ENCODE measurements around the gene WRAP73. TPM values are rescaled to one million over a fixed set of nuclear protein-coding genes. Genes with fewer than 3 reads are reported as not detected.

Gene WRAP73
- polyA plus RNA-seq, 3 donors = 26.1 to 64.9 (median 33.2) TPM

DNA sequence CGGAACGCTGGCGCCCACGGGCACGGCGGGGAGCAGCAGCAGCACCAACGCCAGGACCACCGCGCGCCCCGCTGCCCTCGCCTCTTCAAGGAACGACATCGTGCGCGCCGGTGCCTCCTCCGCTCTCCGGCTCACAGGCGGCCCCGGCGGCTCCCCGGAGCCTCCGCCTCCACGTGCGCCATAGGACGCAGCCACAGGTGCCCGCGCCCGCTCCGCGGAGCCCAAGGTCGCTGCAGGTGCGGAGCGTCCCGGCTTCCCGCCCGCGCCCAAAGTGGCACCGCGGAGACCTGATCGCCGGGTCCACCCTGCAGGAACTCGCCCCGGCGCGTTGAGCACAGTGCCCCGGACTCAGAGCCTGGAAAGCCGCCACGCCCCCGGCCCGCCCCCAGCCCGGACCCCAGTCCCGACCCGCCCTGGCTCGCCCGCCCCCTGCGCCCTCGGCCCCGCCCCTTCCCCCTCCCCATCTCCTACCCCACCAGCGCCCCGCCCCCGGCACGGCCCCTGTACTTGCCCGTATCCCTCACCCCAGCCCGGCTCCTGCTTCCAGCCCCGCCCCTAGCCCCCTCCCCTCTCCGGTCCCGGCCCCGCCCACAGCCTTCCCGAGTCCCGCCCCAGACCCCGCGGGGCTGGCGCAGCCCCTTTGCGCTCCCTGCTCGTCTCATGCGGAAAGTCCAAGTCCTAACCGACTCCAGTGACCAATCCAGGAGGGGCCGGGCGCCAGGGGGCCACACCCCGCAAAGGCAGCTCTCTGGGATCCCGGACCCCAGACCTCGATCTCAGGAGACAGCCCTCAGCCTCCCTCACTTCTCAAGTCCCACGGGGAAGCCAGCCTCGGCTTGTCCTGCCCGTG, 38.5 kb downstream of the WRAP73 start, which contains the start of gene MEGF6:
MEGF6 (minus strand) TSS at position 339 of the 850 bp plus-strand sequence; CDS start at position 99, 240 bp downstream.
- no peaks in the 10 kb centered on the region for H3K79me2 ChIP-seq (ENCODE audit: insufficient read depth, low read length)
- no peak within 1 kb of the TSS for H3K27ac ChIP-seq (ENCODE audit: low read depth in 1 of 2, low read length in 2 of 2)
- under 1% methylated on average over 62 of the region's 87 CpGs for WGBS (ENCODE audit: insufficient coverage)
- no peaks in the 10 kb centered on the region for H3K9me3 ChIP-seq (replicated peaks in 1 of 2; ENCODE audit: control insufficient read depth in 1 of 2, insufficient read depth in 1 of 2, low read length in 2 of 2)
- H4K20me1 ChIP-seq (ENCODE audit: insufficient read depth, low read length) = no peaks in the 10 kb centered on the region
- peaks cover 0 to 19% of the 10 kb centered on the region in 2 donors for H3K27me3 ChIP-seq (ENCODE audit: control insufficient read depth in 2 of 2, insufficient read depth in 2 of 2, low read length in 2 of 2)
- H3K4me1 ChIP-seq (ENCODE audit: control insufficient read depth in 1 of 2, insufficient read depth in 2 of 2, low read length in 2 of 2) = peaks cover 24 to 33% of the 10 kb centered on the region in 2 donors
- intact Hi-C loops (cut with micrococcal nuclease) = no loop called here
- Mint-ChIP-seq H3K9me3 (peaks cover 0 to 1% (median 0%) of the 10 kb centered on the region in 7 donors), H3K4me3 (peak within 1 kb of the TSS; percentile 86 to 91), H3K27ac (peak within 1 kb of the TSS in 4 of 7 donors; percentile 30 to 68 (median 56)), H3K27me3 (ENCODE audit: low read depth in 3 of 3) (peaks cover 17 to 34% (median 26%) of the 10 kb centered on the region in 3 donors), H3K36me3 (no peaks in the 10 kb centered on the region), H3K4me1 (peaks cover 28% of the 10 kb centered on the region)
- H3K4me3 ChIP-seq (replicated peaks in 1 of 3; ENCODE audit: low read depth in 2 of 3, low read length in 3 of 3) = peak within 1 kb of the TSS in 2 of 3 experiments; percentile 26 to 73
- TF ChIP-seq, protein P1, sequence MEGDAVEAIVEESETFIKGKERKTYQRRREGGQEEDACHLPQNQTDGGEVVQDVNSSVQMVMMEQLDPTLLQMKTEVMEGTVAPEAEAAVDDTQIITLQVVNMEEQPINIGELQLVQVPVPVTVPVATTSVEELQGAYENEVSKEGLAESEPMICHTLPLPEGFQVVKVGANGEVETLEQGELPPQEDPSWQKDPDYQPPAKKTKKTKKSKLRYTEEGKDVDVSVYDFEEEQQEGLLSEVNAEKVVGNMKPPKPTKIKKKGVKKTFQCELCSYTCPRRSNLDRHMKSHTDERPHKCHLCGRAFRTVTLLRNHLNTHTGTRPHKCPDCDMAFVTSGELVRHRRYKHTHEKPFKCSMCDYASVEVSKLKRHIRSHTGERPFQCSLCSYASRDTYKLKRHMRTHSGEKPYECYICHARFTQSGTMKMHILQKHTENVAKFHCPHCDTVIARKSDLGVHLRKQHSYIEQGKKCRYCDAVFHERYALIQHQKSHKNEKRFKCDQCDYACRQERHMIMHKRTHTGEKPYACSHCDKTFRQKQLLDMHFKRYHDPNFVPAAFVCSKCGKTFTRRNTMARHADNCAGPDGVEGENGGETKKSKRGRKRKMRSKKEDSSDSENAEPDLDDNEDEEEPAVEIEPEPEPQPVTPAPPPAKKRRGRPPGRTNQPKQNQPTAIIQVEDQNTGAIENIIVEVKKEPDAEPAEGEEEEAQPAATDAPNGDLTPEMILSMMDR (IDR thresholded peaks at IDR 0.05) = no peak
- peak within 1 kb of the TSS; percentile 49 for H3K9ac ChIP-seq (ENCODE audit: insufficient read depth, low read length, poor library complexity, severe bottlenecking)
- peak within 1 kb of the TSS; percentile 67 for H2AFZ ChIP-seq (ENCODE audit: insufficient read depth, low read depth, low read length, poor library complexity, severe bottlenecking)
- H3K4me2 ChIP-seq (replicated peaks; ENCODE audit: extremely low read depth, low read length, poor library complexity, severe bottlenecking) = peak within 1 kb of the TSS; percentile 81
- no peak for DNase-seq
- no peaks in the 10 kb centered on the region for H3K36me3 ChIP-seq (replicated peaks in 1 of 2; ENCODE audit: control insufficient read depth in 1 of 2, insufficient read depth in 2 of 2, low read length in 2 of 2)

DNA sequence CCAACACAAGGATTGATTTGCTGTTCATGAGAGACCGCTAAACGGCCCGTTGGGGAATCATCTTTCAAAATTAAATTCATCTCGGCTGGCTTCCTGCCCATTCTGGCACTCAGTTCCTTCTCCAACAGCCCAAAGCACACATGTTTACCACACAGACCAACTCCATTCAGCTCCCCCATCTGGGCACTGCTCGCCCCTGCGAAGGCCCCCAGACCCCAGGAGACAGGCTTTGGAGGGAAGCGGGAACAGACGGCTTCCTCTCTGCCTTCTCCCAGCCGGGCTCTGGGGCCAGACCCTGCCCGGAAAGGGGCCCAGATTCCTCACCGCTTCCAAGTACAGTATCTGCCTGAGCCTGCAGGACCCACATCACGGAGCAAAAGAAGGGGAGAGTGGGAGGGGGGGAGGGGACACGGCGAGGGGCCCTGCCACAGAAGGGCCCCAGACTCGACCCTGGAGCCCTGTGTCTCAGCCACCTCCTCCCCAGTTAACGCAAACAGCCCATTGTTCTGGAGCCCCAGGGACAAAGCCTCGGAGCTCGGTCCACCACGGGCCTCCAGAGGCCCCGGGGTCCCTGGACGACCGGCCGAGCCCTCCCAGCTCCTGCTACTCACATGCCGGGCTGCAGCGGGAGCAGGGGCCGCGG, 39.3 kb downstream of the WRAP73 start:
- Histone ChIP-seq H4K20me1 (ENCODE audit: insufficient read depth, low read length) (no peaks in the 10 kb centered on the region), H3K9me3 (replicated peaks in 1 of 2; ENCODE audit: control insufficient read depth in 1 of 2, insufficient read depth in 1 of 2, low read length in 2 of 2) (no peaks in the 10 kb centered on the region), H3K4me3 (replicated peaks in 1 of 3; ENCODE audit: low read depth in 2 of 3, low read length in 3 of 3) (peak overlapping the region in 2 of 3 experiments; percentile 26 to 73), H3K36me3 (replicated peaks in 1 of 2; ENCODE audit: control insufficient read depth in 1 of 2, insufficient read depth in 2 of 2, low read length in 2 of 2) (no peaks in the 10 kb centered on the region), H2AFZ (ENCODE audit: insufficient read depth, low read depth, low read length, poor library complexity, severe bottlenecking) (peak overlapping the region; percentile 67), H3K9ac (ENCODE audit: insufficient read depth, low read length, poor library complexity, severe bottlenecking) (peak overlapping the region; percentile 49), H3K27ac (ENCODE audit: low read depth in 1 of 2, low read length in 2 of 2) (no peak overlapping the region), H3K27me3 (ENCODE audit: control insufficient read depth in 2 of 2, insufficient read depth in 2 of 2, low read length in 2 of 2) (peaks cover 0 to 19% of the 10 kb centered on the region in 2 donors), H3K79me2 (ENCODE audit: insufficient read depth, low read length) (no peaks in the 10 kb centered on the region), H3K4me1 (ENCODE audit: control insufficient read depth in 1 of 2, insufficient read depth in 2 of 2, low read length in 2 of 2) (peaks cover 24 to 33% of the 10 kb centered on the region in 2 donors), H3K4me2 (replicated peaks; ENCODE audit: extremely low read depth, low read length, poor library complexity, severe bottlenecking) (peak overlapping the region; percentile 81)
- 0% methylated on average over 18 of the region's 27 CpGs for whole genome bisulfite sequencing (ENCODE audit: insufficient coverage)
- Mint-ChIP-seq H3K9me3 (peaks cover 0 to 1% (median 0%) of the 10 kb centered on the region in 7 donors), H3K36me3 (no peaks in the 10 kb centered on the region), H3K27ac (peak overlapping the region in 1 of 7 donors; percentile 63), H3K4me1 (peaks cover 28% of the 10 kb centered on the region), H3K27me3 (ENCODE audit: low read depth in 3 of 3) (peaks cover 17 to 34% (median 24%) of the 10 kb centered on the region in 3 donors), H3K4me3 (peak overlapping the region; percentile 74 to 82)
- DNase-seq = no peak
- intact Hi-C loops (cut with micrococcal nuclease) = no loop called here
- TF ChIP-seq, protein P1 (IDR thresholded peaks at IDR 0.05) = no peak

Measured in CD14-positive monocyte (primary cell).